ENCODE results near the gene NELFCD.
"Not testable (repeated sequence)": the region's sequence is repeated elsewhere in the genome, so short reads cannot be mapped to it uniquely, and the experiment has no call there.

The NELFCD gene

DNA sequence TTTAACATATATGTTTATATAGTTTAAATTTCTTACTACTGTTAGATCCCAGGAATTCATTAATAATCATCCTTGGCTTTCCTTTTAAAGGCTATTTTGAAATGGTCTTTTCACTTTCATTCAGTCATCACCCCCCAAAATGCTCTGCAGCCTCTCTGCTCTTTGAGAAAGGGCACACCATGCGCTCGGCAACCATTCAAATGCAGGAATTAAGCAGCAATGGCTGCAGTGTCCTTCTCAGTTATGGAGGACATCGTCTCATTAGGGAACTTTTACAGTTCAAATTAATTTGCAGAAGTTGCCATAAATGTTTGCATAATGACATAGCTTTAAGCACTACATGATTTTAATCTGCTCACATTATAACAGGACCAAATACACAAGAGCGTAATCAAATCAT, 44.5 kb downstream of the NELFCD start:
- DNase-seq (ENCODE audit: low read depth, low spot score), result no peak

DNA sequence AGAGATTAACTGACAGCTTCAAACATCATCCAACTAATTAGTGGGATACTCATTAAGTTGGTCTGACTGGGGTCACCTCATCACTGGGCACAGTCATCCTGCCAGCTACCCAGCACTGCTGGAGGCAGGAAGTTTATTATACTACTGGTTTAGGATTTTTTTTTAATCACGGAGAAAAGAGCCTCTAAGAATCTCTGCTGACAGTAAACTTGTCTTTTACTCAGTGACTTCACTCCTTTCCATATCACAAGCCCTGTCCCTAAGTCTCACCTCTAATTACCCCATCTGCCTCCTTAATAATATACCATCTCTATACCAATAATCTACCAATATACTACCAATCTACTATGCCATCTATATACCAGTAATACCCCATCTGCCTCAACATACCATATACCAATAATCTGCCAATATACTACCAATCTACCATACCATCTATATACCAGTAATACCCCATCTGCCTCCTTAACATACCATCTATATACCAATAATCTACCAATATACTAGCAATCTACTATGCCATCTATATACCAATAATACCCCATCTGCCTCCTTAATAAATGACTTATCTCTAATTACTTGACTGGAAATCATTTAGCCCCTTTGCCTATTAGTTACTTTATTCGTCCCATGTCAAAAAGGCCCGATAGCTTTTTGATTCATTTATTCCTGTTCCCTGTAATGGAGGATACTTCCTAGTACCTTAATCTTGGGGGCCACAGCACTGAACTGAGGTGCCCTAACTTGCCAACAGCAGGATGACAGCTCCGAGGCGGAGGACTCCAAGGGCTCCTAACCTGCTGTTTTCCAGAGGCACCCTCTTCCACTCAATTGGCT, 46.1 kb downstream of the NELFCD start:
- no peak for DNase-seq (ENCODE audit: low read depth, low spot score)

DNA sequence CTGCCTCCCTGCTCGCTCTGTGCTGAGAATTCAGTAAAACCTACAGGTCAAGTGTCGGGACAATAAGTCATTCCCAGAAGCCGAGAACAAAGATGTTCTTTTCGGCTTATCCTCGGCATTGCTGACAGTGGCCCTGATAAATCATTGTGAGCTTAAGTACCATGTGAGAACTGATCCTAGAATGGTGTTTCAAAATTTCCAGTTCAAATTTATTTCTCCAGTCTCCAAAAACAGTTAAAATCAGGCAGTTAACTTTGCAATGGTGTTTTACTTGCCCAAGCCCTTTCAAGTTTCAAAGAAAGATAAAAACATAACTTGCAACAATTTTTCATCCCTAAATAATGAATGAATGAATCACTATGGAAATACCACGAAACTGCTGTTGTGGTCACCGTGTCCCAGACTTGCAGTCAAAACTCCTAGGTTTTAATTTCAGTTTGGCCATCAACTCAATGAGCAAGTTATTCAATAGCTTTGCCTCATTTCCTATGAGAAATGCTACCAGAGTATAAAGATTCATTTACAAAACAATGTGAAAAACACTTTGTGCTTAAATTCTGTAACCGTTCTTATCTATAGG, 46.8 kb downstream of the NELFCD start:
- DNase-seq (ENCODE audit: low read depth, low spot score), result no peak

DNA sequence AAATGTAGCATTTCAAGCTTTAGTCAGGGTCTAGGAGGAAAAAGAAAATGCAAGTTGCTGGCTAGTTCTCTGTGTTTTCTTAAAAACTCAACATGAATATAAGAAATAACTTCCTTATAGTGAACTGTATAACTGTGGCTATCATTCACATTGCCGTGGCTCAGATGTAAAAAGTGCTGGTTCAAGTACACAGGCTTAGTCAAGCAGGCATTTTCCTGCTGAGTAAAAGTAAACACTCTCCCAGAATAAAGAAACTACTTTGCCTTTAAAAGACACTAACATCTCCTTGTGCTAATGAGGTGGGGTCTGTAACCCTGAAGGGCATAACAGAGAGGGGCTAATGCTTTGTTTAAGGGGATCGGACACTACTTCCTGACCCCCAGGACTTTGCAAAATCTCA, 47.8 kb downstream of the NELFCD start:
- DNase-seq (ENCODE audit: low read depth, low spot score), result no peak

DNA sequence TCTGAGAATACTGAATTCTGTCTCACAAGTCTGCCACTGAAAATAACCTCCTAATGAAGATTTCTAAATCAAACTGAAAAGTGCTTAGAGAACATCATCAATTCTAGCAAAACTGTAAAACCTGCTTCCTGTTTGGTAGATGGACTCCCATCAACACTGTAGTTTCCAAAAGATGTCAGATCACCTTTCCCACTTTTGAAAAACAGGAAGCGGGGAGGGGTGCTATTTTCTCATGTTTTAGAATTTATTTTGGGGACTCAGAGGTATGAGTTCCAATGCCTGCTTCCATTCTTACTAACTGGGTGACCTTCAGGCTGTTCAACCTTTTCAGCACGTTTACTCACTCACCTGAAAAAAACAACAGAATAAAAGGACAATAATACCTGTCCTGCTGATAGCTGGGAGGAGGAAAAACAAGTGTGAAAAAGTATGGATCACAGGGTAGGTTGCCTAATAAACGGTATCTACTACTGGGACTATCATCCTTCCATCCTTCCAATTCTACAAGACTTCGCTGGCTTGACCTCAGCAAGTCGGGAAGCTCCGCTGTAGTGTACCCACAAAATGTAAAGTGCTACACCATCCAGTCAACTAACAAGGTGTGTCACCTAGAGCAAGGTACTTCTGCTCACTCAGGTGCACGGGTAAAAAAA, 50.0 kb downstream of the NELFCD start:
- DNase-seq (ENCODE audit: low read depth, low spot score), result no peak

DNA sequence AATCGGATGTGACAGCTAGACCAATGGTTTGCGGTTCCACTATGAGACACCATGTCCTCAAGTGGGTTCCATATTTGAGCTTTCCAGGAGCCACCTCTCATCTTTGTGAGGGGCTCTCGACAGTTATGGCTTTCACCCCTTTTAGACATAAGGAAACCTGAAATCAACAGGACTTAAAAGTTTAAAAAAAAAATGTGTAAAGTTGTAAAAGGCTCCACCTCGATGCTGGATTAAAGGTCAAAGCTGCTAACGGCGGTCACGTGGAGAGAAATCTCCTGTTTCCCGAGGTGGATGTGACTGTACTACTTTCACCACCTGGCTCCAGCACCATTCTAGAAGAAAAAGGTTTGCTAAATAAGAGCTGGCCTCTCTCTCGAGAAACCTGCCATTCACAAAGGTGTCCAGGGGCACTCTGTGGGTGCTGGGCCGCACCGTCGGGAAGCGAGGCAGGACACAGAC, 50.5 kb downstream of the NELFCD start:
- no peak for DNase-seq (ENCODE audit: low read depth, low spot score)

DNA sequence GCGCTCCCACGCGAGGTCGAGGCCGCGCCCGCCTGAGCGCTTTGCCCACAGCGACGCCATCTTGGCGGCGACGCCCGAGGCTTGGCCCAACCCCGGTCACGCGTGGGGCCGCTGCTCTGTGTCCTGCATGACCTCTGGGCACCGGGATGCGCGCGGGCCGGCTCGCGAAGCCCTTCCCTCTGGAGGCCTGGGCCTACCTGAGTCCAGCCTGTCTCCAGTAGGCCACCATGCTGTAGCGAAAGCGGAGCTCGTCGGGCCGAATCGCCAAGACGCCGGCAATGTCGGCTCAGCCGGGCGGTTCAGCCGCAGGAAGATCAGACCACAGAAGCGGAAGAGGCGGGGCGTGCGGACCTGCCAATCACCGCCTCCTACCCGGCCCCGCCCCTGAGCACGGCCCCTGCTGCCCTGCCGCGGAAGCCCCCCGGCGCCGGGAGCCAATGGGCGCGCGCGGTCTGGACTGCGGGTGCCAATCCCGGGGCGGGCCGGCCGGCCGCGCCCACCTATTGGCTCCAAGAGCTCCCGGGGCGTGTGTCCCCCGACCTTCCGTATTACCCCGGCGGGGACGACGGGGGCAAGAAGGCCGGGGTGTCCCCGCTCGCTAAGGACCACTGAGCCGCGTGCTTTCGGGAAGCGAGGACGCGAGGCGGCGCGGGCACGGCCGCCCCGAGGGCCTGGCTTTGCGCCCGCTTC, 51.1 kb downstream of the NELFCD start, which contains the start of gene ATP5F1E:
Gene ATP5F1E (minus strand): TSS at position 313 of the 690 bp plus-strand sequence. CDS start 84 bp downstream, at position 229.
- peak; percentile 98 for DNase-seq (ENCODE audit: low read depth, low spot score)

DNA sequence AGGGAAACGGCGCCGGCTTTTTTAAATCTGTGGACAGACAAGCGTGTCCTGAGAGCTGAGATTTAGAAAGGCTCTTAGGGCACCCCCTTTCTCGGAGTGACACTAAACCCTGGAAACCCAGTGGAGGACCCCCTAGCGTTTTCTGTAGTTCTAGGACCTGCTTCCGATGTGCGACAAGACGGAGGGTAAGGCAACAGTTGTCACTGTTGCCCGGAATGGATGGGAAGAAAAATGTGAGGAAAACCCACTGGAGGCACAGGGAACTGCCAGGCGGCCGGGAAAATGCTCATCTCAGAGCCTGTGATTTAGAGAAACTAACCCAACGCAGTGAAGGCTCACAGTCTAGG, 51.6 kb downstream of the NELFCD start:
- no peak for DNase-seq (ENCODE audit: low read depth, low spot score)

DNA sequence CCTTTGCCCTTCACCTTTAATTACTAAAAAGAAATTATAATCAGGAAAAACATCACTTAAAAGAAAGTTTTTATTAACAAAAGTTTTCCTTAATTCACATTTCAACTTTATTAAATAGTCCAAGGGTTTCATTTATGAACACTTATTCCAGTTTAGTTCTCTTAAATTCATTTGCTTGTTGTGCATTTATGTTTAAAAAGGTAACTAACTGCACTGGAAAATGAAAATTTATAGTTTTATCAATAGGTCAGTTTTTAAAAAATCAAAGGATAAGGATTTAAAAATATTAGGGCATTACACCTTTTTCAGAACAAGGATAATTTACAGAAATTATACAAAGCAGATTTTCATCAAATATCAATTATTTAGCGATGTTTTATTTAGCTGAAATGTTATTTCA, 52.0 kb downstream of the NELFCD start:
- no peak for DNase-seq (ENCODE audit: low read depth, low spot score)

DNA sequence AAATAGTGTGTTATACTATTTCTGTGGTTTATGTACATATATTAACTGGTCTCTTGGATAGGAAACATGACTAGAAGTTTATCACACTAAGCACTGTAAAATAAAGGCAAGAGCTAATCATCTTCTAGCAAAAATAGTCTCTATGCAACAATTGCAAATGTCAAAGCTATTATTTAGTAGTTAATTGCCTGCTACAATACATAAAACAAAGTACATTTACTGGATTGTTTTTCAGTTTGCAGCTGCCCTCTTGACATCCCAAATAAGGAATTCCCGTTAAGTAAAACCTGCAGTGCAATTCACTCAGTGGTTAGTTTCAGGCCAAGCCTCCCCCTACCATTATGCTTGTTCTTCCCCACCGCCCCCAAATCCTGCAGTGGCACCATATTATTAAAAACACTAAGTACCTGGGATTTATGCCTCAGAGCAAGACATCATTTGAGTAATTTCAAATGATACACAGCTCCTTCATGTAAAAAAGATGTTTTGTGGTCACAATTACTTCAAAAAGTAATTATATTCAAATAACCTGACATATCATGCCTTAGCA, 52.6 kb downstream of the NELFCD start:
- no peak for DNase-seq (ENCODE audit: low read depth, low spot score)

DNA sequence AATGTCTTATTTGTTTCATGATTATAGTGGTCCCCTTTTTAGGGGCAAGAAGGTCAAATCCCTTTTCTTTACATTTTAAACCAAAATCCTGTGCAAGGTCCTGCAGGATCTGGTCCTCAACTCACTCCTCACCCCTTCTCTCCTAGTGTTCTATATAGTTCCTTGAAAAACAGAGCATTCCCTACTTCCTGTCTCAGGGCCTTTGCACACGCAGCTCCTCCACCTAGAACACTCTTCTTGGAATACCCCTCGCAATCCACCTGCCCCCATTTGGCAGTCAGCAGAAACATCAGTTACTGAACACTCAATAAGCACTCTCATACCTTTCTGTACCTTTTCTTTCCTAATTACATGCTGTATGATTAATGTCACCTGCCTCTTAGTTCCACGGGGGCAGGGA, 54.3 kb downstream of the NELFCD start:
- no peak for DNase-seq (ENCODE audit: low read depth, low spot score)

DNA sequence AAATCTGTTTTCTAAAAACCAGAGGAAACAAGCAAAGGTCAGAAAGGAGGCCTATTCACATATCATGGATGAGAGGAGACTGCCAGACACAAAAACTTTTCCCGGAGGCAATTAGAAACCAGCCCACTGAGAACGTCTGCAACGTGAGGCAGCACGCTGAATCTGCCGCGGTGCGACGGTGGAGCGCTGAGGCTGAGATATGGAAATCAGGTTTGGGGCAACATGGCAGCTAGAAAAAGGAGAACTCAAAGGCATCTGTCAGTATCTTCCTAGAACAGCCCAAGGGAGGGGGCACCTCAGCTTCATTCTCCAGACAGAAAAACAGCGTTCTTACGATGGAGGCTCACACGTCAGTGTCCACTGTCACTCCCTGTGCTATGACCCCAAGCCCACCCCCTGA, 56.3 kb downstream of the NELFCD start:
- DNase-seq (ENCODE audit: low read depth, low spot score), result no peak

DNA sequence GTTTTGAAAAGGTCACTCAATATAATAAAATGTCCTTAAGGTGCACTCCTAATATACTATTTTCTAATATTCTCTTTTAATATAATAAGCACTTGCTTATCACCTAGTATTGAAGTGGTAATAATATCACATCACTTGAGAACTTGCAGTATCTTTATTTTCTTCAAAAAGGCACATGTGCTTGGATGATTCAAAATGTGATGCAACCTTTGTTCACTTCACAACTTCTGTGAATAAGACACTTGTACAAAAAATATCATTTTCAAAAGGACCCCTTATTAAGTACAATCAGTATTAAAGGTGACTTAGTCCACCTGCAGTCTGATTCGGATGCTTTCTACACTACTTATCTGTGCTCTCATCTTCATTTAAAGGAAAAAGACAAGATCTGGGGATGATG, 58.2 kb downstream of the NELFCD start:
- DNase-seq (ENCODE audit: low read depth, low spot score), result no peak

DNA sequence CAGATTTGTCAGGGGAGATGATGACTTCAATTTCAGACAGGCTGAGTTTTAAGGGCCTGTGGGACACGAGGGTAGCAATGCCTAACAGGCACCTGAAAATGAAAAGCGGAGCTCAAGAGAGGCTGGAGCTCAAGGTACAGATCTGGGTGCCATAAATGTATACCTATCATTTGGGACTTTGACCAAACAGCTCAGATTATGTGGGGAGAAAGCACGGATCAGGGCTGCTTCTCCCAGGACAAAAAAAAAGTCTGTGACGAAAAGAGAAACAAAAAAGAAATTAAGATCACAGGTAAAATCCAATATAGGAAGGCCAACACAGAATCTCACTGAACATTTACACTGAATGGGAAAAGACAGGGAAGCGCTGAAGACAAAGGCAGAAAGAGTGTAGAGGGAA, 59.6 kb downstream of the NELFCD start:
- DNase-seq (ENCODE audit: low read depth, low spot score), result no peak

DNA sequence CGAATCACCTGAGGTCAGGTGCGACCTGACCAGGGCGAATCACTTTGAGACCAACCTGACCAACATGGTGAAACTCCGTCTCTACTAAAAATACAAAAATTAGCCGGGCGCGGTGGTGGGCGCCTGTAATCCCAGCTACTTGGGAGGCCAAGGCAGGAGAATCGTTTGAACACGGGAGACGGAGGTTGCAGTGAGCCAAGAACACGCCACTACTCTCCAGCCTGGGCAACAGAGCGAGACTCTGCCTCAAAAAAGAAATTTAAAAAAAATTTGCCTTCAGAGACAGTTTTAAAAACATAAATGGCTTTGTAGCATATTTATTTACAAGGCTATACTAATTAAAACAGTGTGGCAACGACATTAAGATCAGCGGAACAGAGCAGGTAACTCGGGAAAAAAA, 60.4 kb downstream of the NELFCD start:
- DNase-seq (ENCODE audit: low read depth, low spot score), result not testable (repeated sequence)

DNA sequence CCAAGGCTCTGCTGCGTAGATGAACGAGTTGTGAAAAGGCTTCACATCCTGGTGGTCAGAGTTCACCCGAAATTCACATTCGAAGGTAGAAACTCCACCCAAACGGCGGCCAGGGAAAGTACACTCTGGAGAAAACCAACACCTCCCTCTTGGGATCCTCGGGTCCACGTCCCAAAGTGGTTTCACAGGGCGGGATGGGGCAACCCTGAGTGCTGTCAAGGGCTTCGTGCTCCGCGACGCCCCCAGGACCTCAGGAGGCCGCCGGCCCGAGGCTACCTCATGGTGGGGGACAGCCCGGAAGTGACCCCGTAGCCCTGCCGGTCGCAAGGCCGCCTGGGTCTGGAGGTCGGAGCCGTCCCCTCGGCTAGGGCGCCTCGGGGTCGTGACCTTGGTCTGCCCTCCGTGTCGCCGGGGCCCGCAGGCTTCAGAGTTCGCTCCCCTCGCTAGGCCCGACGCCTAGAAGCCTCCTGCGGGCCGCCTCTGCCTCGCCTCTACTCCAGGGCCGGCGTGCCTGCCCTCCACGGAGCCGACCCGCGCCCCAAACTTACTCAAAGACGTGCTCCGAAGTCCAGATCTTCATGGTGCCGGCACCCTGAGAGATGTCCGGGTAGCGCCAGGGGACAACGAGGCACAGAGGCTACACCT, 61.2 kb downstream of the NELFCD start, which contains the start of gene PRELID3B:
Gene PRELID3B (minus strand): TSS at position 636 of the 645 bp plus-strand sequence. CDS start 56 bp downstream, at position 580.
- DNase-seq (ENCODE audit: low read depth, low spot score), result no peak

DNA sequence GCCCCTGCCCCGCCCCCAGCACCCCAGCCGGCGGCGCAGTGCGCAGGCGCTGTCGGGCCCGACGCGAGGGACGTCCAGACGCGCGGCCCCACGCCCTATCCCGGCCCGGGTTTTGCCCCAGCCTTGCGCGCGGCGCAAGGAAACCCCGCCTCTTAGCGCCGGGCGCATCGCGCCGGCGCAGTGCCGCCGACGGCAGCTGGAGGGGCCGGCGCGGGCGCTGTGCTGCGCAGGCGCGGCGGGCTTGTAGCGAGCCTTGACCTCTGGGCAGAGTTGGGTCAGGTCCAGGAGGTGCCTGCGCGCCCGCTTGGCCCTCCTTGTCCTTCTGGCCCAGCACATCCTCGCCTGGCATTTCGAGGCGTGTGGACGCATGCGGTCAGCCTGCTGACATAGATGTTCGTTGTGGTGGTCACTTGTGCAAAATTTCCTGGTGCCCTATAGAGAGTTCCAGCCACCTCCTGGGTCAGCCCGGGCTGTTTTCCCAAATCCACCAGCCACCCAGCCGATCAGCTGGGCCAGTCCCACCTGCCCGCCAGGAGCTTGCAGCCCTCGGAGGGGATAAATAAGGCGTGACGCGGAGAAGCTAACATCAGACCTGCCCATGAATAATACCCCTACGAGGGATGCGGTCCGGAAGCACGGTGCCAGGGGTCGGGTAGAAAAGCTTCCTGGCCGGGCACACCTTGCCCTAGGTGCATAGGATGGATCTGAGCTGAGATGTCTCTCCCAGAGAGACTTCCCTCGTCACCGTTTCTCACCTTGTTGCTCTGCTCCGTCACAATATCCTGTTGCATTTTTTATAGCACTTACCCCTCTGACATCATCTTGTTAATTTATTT, 62.0 kb downstream of the NELFCD start:
- DNase-seq (ENCODE audit: low read depth, low spot score), result peak; percentile 95

DNA sequence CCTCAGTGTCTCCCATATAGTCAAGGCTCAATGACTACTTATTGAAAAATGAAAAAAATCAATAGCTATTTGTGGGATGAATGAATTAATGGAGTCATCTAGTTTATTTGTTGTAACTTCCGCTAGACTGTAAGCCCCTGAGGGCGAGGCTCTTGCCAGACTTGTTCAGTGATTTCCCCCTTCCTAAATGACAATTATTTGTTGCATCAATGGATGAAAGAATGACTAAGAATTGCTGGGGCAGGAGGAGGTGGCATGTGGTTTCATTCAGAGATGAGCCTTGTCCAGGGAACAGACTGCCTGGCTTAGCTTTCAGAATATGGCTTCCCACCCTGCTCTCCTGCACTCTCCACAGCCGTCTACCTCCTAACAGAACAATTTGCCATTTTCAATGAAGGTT, 62.6 kb downstream of the NELFCD start:
- DNase-seq (ENCODE audit: low read depth, low spot score), result no peak

DNA sequence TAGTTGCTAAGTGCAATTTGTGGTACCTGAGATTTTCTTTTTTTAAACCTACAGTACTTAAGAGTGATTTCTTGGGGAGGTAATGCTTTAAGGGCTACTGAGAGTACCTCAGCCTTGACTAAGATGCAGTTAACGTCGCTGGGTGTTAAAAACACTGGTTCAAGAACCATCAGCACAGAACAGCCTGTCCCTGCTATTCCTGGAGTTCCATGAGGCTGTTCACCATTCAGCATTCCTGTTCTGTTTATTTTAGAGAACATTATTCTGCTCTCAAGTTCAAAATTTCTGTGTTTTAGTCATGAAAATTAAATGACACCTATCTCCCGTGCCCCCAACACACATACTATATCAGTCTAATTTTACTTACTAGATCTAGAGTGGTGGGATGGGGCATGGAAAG, 63.2 kb downstream of the NELFCD start:
- no peak for DNase-seq (ENCODE audit: low read depth, low spot score)

All from ELF-1 (cell line).